K562 (cell line): ENCODE measurements around the gene NDRG3. TPM values are rescaled to one million over a fixed set of nuclear protein-coding genes. Genes with fewer than 3 reads are reported as not detected.

Source experiments
- CBX3 ChIP-seq, 2 experiments: IDR thresholded peaks; 1 replicate in 1 of 2; 2 replicates in 1 of 2; pipeline ENCODE4 v1.6.1; 2012; ENCODE audit warnings: inconsistent platforms in 2 of 2, low read length in 2 of 2, borderline replicate concordance in 1 of 2, control low read depth in 1 of 2
- CREB1 ChIP-seq, 2 experiments: sonication (generic) in 1 of 2; formaldehyde crosslinking in 1 of 2; IDR thresholded peaks; 2 replicates each; pipeline versions ENCODE4 v1.6.1 to v1.8.0; 2012 to 2022; ENCODE audit warnings: inconsistent platforms in 1 of 2, mild to moderate bottlenecking in 1 of 2, missing genetic modification reagents in 1 of 2, moderate library complexity in 1 of 2
- HDAC1 ChIP-seq, 2 experiments: fragments of 450-650 bp; IDR thresholded peaks; 2 replicates each; pipeline ENCODE4 v1.6.1; 2016 to 2017; ENCODE audit warnings: inconsistent platforms in 1 of 2, mild to moderate bottlenecking in 1 of 2, moderate library complexity in 1 of 2
- HDAC8 ChIP-seq: fragments of 450-650 bp; IDR thresholded peaks from 2 replicates; pipeline ENCODE4 v1.6.1; 2016; ENCODE audit warnings: mild to moderate bottlenecking, missing genetic modification characterization, moderate library complexity, missing compliant biosample characterization
- KLF13 ChIP-seq: fragments of 450-650 bp; IDR thresholded peaks from 2 replicates; pipeline ENCODE4 v1.6.1; 2016; ENCODE audit warnings: missing genetic modification characterization, low read depth, mild to moderate bottlenecking, missing compliant biosample characterization, moderate library complexity, borderline replicate concordance
- NR3C1 ChIP-seq: sonication (generic); formaldehyde crosslinking; IDR thresholded peaks from 2 replicates; pipeline ENCODE4 v1.8.1; 2022; ENCODE audit warnings: missing genetic modification reagents
- PHB ChIP-seq: fragments of 250-450 bp; sonication (Bioruptor Pico); IDR thresholded peaks from 2 replicates; pipeline ENCODE4 v1.5.0; 2021
- POLR3A ChIP-seq: IDR thresholded peaks from 2 replicates; pipeline ENCODE4 v1.6.1; 2011; ENCODE audit warnings: borderline replicate concordance, mild to moderate bottlenecking, moderate library complexity; ENCODE audit not compliant: insufficient read length, insufficient read depth; ENCODE audit errors: extremely low read depth
- XRCC4 ChIP-seq: IDR thresholded peaks from one replicate; pipeline ENCODE4 v1.6.1; 2011; ENCODE audit not compliant: insufficient read depth, insufficient read length; ENCODE audit errors: extremely low read depth
- polyA plus RNA-seq, 8 experiments: library from polyadenylated mRNA; depleted of rRNA in 4 of 8; stranded (reverse) in 5 of 8; unstranded in 3 of 8; fragments of >200 nt; fragmentation: Nextera tagmentation in 2 of 8; fragmentation: Illumina TruSeq in 1 of 8; extraction: Ambion mirVana in 2 of 8; extraction: Trizol in 1 of 8; gene quantifications; 2 replicates each; pipeline versions ENCODE4 v1.2.1 to v1.2.3, GENCODE V29; 2011 to 2014; ENCODE audit warnings: inconsistent platforms in 1 of 8, missing spikeins in 1 of 8
- total RNA-seq, 7 experiments: library from RNA; depleted of rRNA in 6 of 7; stranded (reverse); fragments of >200 nt in 6 of 7; fragmentation: Illumina TruSeq in 2 of 7; extraction: Trizol in 2 of 7; gene quantifications; 2 replicates each; pipeline versions ENCODE4 v1.2.1 to v1.2.3, GENCODE V29; 2011 to 2021; ENCODE audit warnings: low replicate concordance in 1 of 7
- TF ChIP-seq, protein P1 (sequence below), 2 experiments: fragments of 450-650 bp; formaldehyde crosslinking in 1 of 2; IDR thresholded peaks; 2 replicates each; pipeline versions ENCODE4 v1.4.0 to v1.6.1; 2014 to 2020; ENCODE audit warnings: mild to moderate bottlenecking in 2 of 2, borderline replicate concordance in 1 of 2, low read depth in 1 of 2
- TF ChIP-seq, protein P2 (sequence below): fragments of 250-450 bp; sonication (Bioruptor Pico); IDR thresholded peaks from 2 replicates; pipeline ENCODE4 v1.4.0; 2020
- TF ChIP-seq, protein P3 (sequence below): fragments of 450-650 bp; IDR thresholded peaks from 2 replicates; pipeline ENCODE4 v1.7.1; 2018; ENCODE audit warnings: mild to moderate bottlenecking, low read depth; ENCODE audit not compliant: partially characterized antibody

Gene NDRG3
- total and polyA plus RNA-seq, 9 of the 15 experiments (the other 6 are each of a cell fraction or from before 2014, with no cell fraction given), result 14.6 to 39.4 (median 24.4) TPM

DNA sequence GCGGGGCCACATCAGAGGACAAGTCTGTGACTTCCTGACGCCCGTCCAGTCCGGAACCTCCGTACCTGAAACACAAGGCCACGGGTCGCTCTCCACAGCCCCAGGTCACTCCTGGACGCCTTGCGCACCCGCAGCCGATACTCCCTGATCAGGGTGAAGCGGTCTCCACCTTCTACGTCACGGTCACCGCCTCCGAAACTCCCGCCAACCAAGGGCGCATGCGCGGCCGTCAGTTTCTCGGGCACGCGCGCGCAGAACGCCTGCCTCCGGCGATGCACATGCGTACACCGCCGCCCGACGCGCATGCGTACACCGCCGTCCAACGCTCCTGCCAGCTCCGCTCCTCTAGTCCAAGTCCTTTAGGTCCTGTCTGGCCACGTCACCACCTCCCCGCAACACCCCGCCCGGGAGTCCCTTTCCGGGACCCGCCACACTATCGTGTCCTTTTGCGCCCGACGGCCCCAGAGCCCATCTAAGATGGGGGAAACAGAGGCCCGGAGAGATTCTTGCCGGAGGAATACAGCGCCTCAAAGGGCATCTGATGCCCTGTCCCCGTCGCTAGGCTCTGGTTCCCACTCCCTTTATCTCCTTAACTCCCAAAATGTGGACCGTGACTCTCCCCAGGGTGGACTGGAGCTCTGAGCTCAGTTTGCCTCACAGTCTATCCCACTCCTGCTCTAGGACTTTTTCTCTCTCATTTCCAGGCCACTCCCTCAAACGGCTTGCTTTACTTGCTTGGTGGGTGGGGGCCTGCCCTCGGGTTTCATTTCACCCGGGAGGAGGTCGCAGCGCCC is 27.9 kb upstream of the NDRG3 start, which contains the start of gene DSN1 (continued):
- TF ChIP-seq, protein P1, sequence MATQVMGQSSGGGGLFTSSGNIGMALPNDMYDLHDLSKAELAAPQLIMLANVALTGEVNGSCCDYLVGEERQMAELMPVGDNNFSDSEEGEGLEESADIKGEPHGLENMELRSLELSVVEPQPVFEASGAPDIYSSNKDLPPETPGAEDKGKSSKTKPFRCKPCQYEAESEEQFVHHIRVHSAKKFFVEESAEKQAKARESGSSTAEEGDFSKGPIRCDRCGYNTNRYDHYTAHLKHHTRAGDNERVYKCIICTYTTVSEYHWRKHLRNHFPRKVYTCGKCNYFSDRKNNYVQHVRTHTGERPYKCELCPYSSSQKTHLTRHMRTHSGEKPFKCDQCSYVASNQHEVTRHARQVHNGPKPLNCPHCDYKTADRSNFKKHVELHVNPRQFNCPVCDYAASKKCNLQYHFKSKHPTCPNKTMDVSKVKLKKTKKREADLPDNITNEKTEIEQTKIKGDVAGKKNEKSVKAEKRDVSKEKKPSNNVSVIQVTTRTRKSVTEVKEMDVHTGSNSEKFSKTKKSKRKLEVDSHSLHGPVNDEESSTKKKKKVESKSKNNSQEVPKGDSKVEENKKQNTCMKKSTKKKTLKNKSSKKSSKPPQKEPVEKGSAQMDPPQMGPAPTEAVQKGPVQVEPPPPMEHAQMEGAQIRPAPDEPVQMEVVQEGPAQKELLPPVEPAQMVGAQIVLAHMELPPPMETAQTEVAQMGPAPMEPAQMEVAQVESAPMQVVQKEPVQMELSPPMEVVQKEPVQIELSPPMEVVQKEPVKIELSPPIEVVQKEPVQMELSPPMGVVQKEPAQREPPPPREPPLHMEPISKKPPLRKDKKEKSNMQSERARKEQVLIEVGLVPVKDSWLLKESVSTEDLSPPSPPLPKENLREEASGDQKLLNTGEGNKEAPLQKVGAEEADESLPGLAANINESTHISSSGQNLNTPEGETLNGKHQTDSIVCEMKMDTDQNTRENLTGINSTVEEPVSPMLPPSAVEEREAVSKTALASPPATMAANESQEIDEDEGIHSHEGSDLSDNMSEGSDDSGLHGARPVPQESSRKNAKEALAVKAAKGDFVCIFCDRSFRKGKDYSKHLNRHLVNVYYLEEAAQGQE (IDR thresholded peaks at IDR 0.05; ENCODE audit: borderline replicate concordance), result no peak
- TF ChIP-seq, protein P1 (CRISPR knock-in tag; IDR thresholded peaks at IDR 0.05; ENCODE audit: low read depth), result peak; percentile 21; the same call in 1 of the 2 replicates
- TF ChIP-seq, protein P2, sequence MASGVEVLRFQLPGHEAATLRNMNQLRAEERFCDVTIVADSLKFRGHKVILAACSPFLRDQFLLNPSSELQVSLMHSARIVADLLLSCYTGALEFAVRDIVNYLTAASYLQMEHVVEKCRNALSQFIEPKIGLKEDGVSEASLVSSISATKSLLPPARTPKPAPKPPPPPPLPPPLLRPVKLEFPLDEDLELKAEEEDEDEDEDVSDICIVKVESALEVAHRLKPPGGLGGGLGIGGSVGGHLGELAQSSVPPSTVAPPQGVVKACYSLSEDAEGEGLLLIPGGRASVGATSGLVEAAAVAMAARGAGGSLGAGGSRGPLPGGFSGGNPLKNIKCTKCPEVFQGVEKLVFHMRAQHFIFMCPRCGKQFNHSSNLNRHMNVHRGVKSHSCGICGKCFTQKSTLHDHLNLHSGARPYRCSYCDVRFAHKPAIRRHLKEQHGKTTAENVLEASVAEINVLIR (CRISPR knock-in tag), result peak; percentile 69
- TF ChIP-seq NR3C1 (CRISPR knock-in tag), result no peak
- TF ChIP-seq, protein P3, sequence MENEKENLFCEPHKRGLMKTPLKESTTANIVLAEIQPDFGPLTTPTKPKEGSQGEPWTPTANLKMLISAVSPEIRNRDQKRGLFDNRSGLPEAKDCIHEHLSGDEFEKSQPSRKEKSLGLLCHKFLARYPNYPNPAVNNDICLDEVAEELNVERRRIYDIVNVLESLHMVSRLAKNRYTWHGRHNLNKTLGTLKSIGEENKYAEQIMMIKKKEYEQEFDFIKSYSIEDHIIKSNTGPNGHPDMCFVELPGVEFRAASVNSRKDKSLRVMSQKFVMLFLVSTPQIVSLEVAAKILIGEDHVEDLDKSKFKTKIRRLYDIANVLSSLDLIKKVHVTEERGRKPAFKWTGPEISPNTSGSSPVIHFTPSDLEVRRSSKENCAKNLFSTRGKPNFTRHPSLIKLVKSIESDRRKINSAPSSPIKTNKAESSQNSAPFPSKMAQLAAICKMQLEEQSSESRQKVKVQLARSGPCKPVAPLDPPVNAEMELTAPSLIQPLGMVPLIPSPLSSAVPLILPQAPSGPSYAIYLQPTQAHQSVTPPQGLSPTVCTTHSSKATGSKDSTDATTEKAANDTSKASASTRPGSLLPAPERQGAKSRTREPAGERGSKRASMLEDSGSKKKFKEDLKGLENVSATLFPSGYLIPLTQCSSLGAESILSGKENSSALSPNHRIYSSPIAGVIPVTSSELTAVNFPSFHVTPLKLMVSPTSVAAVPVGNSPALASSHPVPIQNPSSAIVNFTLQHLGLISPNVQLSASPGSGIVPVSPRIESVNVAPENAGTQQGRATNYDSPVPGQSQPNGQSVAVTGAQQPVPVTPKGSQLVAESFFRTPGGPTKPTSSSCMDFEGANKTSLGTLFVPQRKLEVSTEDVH, result peak; percentile 97
- peak in 1 of 2 experiments; percentile 44; a peak in 1 of 4 replicates for TF ChIP-seq HDAC1 (IDR thresholded peaks at IDR 0.05)
- TF ChIP-seq HDAC8, result no peak
- TF ChIP-seq CBX3 (IDR thresholded peaks at IDR 0.05; ENCODE audit: borderline replicate concordance in 1 of 2, low read length in 2 of 2), result 0 out of 3 replicates have a peak, but pooled peaks of 1 of the 2 experiments have one; percentile 59
- TF ChIP-seq CREB1 (IDR thresholded peaks at IDR 0.05), result peak; percentile 80
- peak; percentile 90 for TF ChIP-seq CREB1 (CRISPR knock-in tag; IDR thresholded peaks at IDR 0.05)
- TF ChIP-seq PHB (CRISPR knock-in tag), result no peak
- no peak for TF ChIP-seq KLF13 (tag)
- TF ChIP-seq POLR3A, result no peak
- TF ChIP-seq XRCC4, result no peak
